ENCODE data around the gene TMEM97.
A peak's percentile ranks its signal among the peaks of the same experiment; 100 is the strongest.

The TMEM97 gene

GRCh38 chr17:28367641-28368305, 48.8 kb downstream of the TMEM97 start:
- no peak for DNase-seq

- DNase-seq: no peak
Measured at GRCh38 chr17:28368306-28368831, 49.4 kb downstream of the TMEM97 start.

DNA sequence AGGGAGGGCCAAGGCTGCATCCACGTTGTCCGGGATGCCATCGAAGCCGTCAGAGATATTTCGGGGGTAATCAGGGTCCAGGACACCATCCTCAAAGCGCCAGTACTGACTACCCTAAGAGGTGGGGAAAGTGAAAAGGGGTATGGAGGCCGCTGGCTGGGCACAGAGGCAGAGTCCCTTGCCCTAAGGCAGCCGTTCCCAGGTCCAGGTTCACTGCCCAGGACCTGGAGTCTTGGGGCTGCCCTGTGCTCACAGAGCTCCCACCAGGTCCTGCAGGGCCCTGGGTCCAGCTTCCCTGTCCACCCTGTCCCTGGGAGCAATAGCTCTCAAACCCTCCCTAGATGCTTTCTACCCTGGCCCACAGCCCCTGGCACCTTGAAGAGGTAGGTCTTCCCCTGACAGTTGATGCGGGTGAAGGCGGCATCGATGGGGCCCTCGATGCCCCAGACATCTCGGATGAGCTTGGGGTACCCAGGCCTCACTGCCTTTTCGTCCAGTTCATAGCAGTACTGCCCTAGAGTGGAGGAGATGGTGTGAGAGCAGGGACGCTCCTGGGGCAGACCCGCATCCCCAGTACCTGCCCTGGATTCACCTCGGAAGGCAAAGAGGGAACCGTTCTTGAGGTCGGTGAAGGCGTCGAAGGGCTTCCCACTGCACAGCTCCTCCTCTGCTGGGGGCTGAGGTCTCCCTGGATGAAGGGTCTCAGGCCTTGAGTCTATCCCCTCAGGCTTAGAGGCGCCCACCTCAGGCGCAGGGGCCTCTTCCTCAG, 50.1 kb downstream of the TMEM97 start:
- no peak for DNase-seq

DNA sequence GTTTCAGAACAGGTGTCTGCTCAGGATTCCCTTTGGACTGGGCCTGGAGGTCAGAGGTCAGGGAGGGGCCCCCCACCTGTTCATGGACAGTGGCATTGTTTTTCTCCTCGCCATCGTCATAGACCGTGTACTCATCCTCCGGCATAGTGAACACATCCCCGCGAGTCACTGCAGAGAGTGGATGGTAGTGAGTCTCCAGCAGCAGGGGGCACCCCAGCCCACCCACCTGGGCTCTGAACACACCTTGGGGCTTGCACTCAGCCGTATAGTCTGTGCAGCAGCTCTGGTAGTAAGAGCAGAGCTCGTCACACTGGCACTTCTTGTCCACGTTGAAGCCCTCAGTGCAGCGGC, 50.7 kb downstream of the TMEM97 start:
- no peak for DNase-seq

GRCh38 chr17:28370035-28370743, 51.2 kb downstream of the TMEM97 start, which contains the start of gene VTN:
TSS of gene VTN (minus strand) at chr17:28370307. CDS start at chr17:28370203, 104 bp downstream.
- DNase-seq: no peak

- DNase-seq: no peak
Measured at GRCh38 chr17:28370744-28371103, 51.7 kb downstream of the TMEM97 start.

DNA sequence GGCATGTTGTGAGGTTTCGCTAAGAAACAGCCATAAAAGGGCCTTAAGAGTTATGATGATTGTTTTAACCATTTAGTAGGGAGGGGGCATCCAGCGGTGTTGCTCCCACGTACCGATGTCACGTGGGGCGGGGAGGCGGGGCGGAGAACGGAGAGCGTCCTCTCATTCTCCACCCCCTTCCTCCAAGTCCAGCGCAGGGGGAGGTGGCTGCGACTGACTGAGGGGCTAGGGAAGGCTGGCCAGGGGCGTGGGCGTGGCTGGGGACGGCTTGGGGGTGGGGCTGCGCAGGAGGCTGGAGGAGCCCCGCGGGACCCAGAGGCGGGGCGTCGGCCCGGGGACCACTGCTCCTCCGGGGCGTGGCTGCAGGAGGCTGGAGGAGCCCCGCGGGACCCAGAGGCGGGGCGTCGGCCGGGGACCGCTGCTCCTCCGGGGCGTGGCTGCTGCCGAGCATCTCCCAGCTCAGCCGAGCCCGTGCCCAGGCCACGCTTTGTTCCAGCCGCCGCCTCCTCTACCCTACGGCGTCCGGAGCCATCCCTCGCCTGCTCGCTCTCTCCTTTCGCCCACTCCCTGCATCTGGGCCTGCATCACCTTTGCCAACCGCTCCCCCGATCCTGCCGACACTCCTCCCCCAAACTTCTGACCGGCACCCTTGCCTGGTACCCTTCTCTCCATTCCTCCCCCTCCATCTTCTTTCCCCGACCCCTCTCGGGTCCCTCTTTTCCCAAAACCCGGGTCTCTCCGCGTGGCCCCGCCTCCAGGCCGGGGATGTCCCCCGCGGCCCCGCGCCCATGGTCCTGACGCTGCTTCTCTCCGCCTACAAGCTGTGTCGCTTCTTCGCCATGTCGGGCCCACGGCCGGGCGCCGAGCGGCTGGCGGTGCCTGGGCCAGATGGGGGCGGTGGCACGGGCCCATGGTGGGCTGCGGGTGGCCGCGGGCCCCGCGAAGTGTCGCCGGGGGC, 52.5 kb downstream of the TMEM97 start, which contains the start of gene SARM1:
SARM1 (plus strand) TSS at position 450 of the 958 bp plus-strand sequence; CDS start at position 789, 339 bp downstream.
- DNase-seq: peak; percentile 82 to 83

GRCh38 chr17:28372203-28372944, 53.4 kb downstream of the TMEM97 start:
- DNase-seq: peak in 1 of 2 donors; percentile 12

- DNase-seq: no peak
Measured at GRCh38 chr17:28372945-28373274, 53.9 kb downstream of the TMEM97 start.
